ENCODE results near the gene POLG2.
"Not testable (repeated sequence)": the region's sequence is repeated elsewhere in the genome, so short reads cannot be mapped to it uniquely, and the experiment has no call there.

The POLG2 gene

DNA sequence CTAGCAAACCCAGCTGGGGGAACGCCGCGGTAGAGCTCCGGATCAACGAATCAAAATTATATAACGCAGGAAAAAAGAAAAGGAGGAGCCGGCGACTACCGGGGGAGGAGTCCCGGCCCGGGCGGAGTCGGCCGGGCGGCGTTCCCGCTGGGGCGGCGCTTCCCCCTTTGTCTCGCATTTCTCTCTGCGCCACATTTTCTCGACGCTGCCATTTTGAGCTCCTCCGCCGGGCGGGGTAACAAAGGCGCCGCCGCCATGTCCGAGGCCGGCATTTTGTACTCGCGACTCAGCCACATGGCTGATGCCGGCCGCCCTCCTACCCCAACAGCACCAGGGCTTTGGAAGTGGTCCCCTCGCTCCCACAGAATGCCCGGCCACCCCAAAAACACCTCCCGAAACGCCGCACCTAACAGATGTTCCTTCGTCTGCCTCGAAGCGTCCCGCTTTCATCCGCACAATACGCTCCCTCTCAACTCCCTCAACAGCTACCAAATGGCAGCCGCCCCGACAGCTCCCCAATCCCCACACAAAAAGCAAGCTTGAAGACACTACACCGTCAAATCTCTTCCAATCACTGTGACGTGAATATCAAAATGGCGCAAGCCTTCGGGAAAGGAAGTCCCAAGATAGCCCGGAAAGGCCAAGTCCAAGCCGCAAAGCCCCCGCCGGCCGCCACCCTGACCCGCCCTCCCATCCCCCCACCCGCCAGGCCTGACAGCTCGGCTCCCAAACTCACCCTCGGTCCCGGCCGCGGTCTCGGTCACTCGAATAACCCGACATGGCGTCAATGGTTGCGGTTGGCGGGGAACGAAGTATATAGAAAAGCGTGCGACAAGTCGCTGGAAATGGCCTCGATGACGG lies 8.7 kb upstream of the POLG2 start:
- DNase-seq (ENCODE audit: low read depth in 3 of 3) = peak; percentile 66 to 80 (median 70)

DNA sequence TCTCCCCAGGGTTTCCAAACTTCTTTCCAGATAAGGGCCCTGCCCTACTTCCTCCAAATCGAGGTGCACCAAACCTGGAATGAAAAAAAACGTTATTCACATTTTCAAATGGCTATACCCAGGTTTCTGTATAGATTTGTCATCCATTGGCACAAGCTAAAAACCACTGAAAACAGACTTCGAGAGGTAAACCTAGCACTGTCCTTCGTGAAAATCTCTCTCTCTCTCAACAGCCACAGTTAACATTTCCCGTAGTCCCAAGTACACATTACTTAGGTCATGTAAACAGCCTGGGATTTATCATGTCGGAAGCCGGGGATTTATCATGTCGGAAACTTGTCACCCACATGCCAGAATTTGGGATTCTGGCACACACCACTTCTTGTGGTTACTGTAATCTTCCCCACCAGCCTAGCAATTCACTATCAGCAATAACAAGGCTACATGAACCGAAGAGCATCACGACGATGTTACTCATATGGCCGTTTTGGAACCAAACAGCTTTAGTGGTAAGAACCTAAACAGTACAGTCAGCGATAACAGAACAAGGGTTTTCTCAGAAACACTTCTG lies 8.0 kb upstream of the POLG2 start:
- DNase-seq (ENCODE audit: low read depth in 3 of 3) = no peak

DNA sequence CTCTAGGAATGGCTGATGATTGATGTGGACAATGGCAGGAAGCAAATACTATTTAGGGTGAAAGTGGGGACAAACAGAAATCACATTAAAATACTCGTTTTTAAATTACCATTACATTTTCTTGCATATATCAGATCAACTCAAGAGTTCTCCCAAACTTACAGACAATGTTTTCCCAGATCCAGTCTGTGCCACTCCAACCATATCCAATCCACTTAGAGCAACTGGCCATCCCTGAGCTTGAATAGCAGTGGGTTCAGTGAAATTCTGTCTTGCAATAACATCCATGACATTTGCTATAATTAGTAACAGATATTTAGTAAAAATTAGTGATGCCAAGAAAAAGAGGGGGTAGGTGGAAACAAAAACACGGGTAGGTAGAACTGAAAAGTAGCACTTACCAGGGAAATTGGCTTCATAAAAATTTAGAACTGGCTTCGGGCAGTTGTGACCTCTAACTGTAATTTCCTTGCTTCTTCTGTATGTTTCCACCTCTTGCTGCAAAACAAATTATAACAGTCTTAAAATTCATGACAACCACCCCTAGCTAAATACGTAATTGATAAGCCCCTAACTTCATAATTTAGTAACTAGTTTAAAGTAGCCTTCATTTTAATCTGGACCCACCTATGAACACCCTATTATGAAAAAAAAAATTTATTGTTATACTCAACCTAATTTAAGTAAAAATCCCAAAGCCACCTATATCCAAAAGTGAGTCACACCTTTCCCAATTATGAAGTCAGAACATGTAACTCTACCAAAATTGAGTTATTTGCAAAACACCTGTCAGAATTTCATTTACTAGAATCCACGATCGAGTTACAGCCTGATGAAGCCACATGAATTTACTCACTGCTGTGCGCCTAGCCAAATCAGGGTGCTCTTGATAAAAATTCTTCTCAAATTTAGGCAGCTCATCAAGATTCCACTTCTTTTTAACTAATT lies 7.2 kb upstream of the POLG2 start:
- no peak for DNase-seq (ENCODE audit: low read depth in 3 of 3)

DNA sequence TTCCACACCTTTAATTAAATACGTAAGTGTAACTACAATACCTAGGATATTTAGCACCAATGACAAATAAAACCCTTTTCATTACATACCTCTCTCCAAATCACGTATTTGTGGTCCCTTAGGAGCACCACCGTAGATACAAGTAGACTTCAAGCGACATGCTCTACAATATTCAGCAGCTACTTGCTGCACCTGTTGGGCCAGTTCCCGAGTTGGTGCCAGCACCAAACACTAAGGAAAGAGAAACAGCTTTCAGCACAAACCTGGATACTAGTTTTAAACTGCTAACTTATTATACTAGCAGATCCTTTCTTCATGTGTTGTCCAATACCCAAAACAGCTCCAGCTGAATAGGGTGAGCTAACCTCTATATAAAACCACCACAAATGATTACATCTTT lies 6.5 kb upstream of the POLG2 start:
- DNase-seq (ENCODE audit: low read depth in 3 of 3) = no peak

DNA sequence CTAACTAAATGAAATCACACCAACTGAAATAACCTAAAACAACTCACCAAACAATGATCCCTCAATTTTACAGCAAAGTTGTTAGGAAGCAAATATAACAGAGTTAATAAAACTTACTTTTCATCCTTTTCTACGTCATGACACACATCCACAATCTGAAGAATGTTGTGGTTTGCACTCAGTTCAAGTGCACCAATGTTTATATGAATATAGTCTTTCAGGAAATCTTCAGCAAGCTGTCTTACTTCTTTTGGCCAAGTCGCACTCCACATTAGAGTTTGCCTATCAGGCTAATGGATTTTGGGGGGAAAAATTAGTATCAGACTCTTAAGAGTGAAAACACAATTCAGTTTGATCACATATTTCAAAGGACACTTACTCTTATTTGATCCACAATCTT lies 6.0 kb upstream of the POLG2 start:
- DNase-seq (ENCODE audit: low read depth in 3 of 3) = no peak

DNA sequence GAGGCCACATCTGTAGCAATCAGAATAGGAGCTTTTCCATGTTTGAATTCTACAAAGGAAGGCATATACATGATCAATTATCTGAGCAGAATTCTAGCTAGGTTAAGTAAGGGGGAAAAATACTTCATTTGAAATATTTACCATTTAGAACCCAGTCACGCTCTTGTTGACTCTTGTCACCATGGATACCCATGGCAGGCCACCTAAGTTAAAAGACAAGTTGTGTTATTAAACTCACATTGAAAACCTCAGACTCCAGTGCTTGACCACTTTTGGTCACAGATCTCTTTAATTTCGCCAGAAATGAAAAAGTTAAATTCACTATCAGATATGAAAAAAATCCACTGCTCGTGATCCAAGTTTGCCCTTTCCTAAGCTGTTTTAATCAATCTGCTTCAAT lies 5.2 kb upstream of the POLG2 start:
- no peak for DNase-seq (ENCODE audit: low read depth in 3 of 3)

DNA sequence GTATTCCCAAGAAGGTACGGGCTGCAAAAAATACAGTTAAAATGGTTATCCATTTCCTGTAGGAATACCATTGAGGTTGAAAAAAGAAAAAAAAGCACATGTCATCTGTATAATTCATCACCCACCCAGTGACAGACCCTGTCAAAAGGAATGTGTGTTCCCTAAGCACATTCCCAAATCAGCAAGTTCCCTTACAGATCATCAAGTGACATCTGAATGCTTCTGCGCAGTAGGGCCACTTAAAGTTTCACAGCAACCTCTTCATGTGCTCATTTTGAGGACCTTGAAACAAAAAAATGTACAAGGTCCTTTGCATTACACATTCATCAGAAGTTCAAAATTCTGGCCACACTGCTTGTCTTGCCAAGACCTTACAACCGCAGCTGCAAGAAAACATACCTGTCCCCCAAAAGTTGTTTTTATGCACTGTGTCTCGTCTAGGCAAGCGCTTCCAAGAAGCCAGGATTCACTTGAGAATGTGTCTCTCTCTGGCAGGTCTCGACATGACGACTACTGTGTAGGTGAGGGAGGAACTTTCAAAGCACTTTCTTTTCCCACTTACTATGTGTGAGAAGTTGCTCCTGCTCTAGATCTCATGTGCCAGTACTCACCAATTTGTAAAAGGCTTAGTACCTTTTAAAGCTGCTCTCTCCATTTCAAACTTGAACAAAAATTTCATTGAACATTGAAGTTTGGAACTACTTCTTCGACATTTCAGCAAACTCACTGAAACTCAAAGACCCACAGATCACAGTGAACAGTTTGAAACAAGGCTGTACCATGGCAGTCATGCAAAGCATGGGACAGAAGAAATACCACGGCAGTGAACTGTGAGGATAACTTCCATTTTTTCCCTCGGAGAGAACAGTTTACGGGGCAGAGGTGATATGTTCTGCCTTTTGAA lies 4.3 kb upstream of the POLG2 start:
- no peak for DNase-seq (ENCODE audit: low read depth in 3 of 3)

DNA sequence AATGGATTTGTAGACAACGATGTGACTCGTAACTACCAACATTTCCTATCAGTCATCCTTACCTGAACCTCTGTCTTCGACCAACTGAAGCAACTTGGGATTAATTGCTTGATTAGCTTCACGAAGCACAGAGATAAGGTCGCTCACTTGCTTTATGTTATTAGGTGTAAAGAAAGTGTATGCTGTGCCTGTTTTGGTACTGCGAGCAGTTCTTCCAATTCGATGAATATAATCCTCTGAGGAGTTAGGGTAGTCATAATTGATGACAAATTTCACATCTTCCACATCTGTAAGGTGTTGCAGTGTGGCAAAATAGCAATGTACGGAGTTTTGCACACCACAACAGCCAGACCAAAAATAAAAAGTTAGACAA lies 3.6 kb upstream of the POLG2 start:
- DNase-seq (ENCODE audit: low read depth in 3 of 3) = no peak

DNA sequence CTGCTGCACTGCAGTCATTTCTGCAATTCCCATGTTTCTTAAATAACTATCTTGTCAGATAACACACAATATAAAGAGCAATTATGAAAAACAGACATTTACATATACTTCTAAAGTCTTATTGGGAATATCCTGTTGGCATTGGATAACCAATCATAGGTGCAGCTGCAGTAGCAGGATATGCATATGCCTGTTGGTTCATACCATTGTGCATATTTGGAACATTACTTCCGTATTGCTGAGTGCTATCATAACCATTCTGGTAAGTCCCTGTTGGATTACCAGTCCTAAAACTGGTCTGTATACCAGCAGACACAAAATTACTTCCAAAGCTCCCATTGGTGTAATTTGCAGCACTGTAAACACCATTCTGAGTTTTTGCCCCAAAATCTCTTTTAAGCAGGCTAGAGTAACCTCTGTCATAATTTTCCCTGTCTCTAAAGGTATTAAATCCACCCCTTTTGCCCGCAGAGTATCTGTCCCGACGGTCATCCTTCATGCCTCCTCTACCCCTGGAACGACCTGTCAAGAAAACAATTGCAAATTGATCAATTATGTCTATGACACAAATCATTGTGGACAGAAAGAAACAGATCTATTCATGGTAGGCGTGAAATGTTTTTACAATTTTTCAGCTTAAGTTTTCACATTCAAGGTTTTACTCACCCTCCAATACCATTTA lies 3.1 kb upstream of the POLG2 start:
- no peak for DNase-seq (ENCODE audit: low read depth in 3 of 3)

DNA sequence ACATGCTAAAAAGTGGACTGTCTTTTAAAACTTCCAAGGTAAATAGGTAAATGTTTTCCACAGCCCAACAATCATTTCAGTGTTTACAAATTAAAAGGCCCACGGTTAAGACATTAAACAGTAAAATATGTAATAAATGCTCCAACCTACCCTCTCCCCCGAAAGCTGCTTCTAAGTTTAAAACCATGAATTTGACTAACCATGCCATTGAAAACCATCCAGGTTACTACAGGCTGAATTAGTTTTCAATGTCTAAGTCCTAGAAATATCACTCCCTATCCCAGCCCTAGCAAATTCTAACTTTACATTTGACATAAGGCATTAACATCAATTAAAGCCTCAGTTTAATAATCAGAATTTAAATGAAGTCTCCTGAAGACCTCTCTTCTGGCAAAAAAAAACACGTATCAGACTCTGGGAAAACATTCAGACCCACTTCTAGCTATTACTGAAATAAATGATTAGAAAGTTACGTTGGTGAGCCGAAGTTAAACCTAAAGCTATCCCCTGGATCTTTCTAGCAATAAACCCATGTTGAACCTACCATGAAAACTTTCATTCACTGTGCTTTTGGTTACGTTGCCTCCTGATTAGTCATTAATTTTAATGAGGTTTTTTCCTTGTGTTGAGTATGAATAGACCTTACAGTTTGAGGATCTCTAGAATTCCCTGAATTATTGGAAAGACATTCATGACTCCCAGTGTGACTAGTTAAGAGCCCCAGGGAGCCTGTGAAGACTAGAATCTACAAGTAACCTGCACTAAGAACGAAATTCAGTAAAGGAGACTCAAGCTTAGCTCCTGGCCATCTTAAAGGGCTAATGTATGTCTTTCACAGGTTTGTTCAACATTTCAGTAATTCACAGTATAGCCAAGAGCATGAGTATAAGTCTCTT lies 1.7 kb upstream of the POLG2 start:
- no peak for DNase-seq (ENCODE audit: low read depth in 3 of 3)

DNA sequence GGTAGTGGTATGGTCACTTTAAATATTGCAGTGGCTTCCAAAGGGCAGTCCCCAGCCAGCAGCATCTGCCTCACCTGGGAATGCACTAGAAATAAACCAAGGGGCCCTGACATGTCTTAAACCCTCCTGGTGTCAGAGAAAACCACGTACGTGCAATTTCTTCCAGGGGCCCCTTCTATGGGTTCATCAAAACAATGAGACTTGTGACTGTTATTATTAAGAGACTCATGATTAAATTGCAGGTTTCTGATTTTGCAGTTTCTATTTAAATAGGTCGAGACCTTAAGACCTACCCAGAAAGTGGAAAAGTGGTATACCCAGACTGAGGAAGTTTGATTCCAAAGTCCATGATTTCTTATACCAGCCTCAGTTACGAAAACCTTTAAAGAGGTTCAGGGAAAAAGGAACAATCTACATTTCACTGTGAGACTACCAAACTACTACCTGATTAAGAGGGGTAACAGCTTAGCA lies 746 bp upstream of the POLG2 start:
- DNase-seq (ENCODE audit: low read depth in 3 of 3) = no peak

DNA sequence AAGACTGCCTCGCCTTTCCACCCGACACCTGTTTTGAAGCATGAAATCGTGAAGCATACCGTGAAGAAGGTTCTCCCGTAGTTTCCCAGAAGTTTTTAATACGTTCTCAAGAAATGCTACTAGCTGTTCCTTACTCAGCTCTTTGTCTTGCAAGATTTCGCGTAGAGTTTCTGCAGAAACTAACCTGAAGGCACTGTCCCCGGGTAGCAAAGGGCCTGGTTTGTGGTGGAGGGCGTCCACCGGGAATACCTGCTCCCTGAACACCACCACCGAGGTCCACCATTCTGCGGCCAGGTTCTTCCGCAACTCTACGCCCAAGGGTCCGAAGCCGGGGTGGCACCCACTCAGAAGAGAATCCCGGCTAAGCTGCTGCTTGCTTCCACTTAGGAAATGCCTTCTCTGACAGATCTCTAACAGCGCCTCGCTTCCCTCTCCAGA lies 487 bp downstream of the POLG2 start:
- DNase-seq (ENCODE audit: low read depth in 3 of 3) = no peak

DNA sequence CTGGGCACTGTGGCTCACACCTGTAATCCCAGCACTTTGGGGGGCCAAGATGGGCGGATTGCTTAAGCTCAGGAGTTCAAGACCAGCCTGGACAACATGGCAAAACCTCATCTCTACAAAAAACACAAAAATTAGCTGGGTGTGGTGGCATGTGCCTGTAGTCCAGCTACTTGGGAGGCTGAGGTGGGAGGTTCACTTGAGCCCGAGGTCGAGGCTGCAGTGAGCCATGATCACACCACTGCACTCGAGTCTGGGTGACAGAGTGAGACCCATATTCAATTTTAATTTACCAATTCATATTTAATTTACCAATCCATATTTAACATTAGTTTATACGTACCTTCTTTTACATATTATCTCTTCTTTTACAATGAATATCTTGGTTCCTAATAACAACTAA lies 1.6 kb downstream of the POLG2 start:
- not testable (repeated sequence) for DNase-seq (ENCODE audit: low read depth in 3 of 3)

DNA sequence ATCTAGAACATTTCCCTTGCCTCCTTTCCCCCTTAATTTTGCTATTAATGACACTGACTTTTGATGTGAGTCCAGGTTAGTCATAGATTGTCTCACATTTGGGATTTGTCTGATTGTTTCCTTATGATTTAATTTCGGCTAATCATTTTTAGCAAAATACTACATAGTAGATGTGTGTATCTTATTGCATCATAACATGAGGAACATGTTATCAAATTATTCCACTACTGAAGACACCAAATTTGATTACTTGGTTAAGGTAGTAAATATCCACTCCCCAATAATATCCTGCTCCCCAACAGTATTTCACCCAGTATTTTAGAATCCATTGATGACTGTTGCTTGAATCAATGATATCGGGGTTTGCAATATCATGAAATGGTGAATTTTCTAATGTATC lies 2.7 kb downstream of the POLG2 start:
- DNase-seq (ENCODE audit: low read depth in 3 of 3) = no peak

DNA sequence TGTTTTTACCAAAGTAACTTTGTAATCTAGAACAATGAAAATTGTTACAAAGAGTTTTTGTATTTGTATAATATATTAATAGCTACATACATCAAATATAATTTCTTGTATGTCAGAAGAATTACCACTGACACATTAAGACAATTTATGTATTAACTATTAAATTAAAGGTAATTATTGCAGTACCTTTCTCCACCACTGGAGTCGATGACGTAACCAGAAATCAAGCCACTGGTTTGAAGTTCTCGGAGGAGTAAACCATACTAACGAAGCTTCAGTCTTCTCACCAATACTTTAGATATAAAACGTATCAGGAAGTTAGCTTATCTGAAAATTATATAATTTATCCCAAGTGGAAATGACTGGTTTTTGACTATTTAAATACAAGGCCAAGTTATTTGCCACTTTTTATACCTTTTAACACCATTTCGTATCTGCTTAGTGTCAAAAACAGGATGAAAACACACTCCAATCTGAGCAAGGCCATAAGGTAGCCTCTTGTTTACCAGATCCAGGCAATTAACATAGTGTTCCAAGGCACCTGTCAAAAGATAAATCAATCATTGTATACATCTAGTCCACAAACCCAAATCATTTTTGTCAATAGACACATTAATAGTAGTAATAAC lies 4.3 kb downstream of the POLG2 start:
- no peak for DNase-seq (ENCODE audit: low read depth in 3 of 3)

DNA sequence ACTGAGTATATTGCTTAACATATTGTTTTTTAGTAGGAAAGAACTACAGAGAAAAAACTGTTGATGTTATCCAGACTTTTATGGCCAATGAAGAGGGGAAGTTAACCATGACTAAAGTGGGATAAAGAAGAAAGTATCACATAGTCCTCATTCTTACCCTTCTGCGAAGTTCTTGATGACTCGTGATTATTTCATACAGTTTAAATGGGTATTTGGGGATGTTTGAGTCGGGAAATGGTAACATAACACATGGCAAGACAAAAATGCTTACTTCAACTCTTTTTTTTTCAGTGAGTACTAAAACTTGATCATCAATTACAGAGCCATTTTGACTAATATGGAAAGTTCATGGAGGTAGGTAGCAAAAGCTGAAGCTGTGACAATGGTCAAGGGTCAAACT lies 4.9 kb downstream of the POLG2 start:
- no peak for DNase-seq (ENCODE audit: low read depth in 3 of 3)

DNA sequence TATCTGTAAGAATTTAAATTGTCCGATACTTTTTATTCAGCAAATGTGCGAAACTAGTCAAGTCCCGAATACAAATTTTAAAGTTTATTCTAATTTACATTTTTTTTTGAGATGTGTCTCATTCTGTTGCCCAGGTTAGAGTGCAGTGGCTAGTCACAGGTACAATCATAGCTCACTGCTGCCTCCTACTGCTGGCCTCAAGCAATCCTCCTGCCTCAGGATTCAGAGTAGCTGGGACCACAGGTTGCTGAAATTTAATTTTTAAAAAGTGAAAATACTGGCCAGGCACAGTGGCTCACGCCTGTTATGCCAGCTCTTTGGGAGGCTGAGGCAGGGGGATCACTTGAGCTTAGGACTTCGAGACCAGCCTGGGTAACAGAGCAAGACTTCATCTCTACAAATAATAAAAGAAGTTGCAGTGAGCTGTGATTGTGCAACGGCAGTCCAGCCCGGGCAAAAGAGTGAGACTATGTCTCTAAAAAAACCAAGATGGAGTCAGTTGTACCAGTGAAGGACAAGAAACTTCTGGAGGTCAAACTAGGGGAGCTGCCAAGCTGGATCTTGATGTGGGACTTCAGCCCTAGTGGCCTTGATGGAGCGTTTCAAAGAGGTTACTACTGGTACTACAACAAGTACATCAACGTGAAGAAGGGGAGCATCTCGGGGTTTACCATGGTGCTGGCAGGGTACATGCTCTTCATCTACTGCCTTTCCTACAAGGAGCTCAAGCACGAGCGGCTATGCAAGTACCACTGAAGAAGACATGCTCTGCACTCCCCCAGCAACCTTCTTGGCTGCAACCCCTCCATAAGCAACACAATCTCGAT lies 5.6 kb downstream of the POLG2 start:
- peak in 1 of 3 experiments; percentile 33 for DNase-seq (ENCODE audit: low read depth in 3 of 3)

DNA sequence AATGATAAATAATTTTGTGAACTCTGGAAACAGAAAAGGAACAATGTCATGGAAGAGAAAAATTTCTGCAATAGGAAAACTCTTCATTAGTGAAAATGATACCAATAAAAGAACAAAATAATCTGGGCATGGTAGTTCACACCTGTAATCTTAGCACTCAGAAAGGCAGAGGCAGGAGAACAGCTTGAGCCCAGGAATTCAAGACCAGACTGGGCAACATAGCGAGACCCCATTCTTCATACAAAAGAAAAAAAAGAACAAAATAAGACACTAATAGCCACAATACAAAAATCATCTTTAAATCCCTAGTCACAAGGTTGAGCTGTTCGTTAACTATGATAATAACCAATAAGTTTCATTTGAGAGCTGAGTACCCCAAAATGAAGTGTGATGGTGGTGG lies 8.6 kb downstream of the POLG2 start:
- DNase-seq (ENCODE audit: low read depth in 3 of 3) = no peak
